ENCODE results near the gene SLC41A3.
"Not testable (repeated sequence)": the region's sequence is repeated elsewhere in the genome, so short reads cannot be mapped to it uniquely, and the experiment has no call there.

SLC41A3 gene

DNA sequence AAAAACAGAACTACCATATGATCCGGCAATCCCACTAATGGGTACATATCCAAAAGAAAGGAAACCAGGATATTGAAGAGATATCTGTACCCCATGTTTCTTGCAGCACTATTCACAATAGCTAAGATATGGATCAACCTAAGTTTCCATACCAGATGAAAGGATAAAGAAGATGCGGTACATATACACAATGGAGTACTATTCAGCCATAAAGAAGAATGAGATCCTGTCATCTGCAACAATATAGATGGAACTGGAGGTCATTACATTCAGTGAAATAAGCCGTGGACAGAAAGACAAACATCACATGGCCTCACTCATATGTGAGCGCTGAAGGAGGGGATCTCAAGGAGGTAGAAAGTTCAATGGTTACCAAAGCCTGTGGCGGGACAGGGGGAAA lies 3.0 kb downstream of the SLC41A3 start:
- DNase-seq = no peak

- no peak for DNase-seq
These were observed 5.1 kb downstream of the SLC41A3 start for GRCh38 chr3:126078866-126079265.

GRCh38 chr3:126077754-126078153 lies 6.2 kb downstream of the SLC41A3 start:
- DNase-seq = no peak

DNA sequence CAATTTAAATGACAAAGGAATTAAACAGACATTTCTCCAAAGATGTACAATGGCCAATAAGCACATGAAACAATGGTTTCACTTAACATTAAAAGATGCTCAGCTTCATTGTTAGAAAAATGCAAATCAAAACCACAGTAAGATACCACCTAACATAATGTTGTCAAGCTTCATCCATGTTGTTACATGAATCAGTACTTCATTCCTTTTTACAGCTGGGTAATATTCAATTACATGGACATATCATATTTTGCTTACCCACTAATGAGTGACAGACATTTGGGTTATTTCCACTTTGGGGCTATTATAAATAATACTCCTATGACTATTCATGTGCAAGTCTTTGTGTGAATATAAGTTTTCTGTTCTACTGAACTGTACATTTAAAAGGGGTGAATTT lies 7.8 kb downstream of the SLC41A3 start:
- DNase-seq = no peak

GRCh38 chr3:126070146-126070545 lies 13.8 kb downstream of the SLC41A3 start:
- no peak for DNase-seq

DNA sequence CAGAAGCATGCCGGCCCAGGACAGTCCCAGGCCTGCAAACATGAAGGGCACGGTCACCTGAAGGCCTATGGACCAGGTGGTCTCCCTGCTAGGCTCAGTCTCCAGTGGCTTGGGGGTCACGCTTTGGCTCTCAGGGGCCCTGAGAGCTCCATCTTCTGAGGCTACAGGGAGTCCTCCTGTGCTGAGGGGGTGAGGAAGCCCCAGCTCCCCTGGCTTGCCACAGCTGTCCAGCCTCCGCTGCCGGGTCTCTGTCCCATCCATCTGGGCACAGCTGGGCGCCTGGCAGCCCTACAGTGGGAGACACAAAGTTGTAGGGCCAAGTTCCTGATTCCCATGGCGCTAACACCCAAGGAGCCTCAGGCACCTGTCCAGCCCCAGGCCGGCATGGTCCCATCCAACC lies 16.0 kb downstream of the SLC41A3 start:
- no peak for DNase-seq

- not testable (repeated sequence) for DNase-seq
These were observed 17.2 kb downstream of the SLC41A3 start for GRCh38 chr3:126066676-126067075.

DNA sequence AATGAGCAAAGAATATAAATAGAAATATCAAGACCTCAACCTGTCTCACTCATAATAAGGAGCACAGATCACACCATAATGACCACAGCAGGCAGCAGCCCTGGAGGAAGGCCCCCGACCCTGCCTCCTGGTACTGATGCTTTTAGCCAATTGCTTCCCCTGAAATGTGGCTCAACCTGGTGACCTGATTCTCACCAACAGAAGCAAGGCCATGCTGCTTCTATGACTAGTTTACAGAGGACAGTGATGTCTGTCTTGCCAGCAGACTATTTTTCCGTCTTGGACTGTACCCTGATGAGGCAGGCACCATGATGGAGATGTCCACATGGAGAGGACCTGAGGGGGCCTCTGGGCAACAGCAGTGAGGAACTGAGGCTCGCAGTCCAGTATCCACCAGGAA lies 18.0 kb downstream of the SLC41A3 start:
- DNase-seq = no peak

DNA sequence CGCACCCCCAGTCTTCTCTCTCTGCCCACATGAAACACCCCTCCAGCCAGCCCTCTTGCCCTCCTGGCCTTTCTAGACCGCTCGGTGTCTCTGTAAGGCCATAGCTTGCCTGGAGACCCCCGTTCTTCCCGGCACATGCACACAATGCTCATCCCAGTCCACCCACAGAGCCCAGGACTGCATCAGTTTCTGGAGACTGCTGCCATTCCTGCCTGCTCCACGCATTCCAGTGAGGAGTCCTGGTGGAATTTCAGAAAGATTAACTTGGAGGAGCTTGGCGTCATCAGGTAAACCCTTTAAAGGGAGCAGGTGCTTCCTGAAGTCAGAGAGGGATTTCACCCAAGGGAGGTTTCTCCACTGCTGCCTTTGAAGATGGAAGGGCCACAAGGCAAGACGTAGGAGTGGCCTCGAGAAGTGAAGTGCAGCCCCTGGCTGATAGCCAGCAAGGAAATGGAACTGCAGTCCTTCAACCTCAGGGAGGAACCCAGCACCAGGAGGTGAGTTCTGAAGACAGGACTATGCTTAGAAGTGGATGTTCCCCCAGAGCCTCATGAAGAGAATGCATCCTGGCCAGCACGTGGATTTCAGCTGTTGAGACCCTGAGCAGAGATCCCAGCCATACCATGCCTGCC lies 19.2 kb downstream of the SLC41A3 start:
- DNase-seq = no peak

DNA sequence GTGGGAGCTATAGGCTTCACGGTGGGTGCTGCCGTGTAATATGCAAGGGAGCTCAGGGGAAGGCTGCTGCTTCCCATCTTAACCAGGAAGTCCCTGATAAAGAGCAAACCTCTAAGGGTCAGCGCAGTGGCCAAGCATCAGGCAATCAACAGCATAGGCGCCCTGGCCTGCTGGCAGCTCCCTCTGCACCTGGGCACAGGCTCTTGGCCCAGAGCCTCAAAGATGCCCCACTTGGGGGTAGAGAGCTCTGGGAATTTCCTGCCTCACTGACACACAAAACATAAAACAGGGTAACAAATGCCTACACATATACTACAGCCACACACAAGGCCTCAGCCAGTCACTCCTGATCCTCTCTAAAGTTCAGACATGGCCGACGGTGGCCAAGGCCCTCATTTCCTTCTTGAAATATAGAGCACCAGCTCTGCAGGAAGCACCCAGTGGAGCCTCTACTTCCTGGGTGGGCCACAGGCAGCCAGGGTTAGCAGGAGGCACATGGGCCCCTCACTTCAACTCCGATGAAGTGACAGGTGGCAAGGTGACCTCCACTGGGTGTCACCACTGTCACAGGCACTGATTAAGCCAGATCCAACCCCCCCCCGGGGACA lies 20.5 kb downstream of the SLC41A3 start:
- no peak for DNase-seq

- no peak for DNase-seq
These were observed 22.5 kb downstream of the SLC41A3 start for GRCh38 chr3:126061301-126062032.

DNA sequence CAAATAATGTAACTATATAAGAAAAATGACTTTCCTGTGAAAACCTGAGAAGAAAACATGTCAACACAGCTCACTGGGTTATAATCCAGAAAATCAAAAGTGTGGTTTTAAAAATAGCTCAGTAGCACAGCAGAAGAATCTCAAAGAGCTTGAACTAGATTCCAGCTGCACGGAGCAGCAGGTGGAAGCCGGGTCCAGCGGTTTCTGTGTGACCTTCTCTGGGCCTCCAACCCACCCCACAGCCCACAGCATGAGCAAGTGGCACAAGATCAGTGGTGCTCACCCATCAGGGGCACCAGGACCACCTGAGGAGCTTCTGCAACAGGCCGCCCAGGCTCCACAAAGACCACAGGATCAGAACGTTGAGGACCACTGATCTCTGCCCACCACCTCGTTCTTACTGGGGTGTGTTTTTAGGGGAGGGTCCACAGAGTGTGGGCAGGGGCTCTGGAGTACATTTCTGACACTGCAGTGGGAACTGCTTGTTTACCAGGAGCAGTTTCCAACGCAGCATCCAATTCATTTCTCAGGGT lies 23.2 kb downstream of the SLC41A3 start:
- DNase-seq = no peak

- no peak for DNase-seq
These were observed 25.3 kb downstream of the SLC41A3 start for GRCh38 chr3:126058666-126059065.

GRCh38 chr3:126057936-126058335 lies 26.0 kb downstream of the SLC41A3 start:
- DNase-seq = no peak

DNA sequence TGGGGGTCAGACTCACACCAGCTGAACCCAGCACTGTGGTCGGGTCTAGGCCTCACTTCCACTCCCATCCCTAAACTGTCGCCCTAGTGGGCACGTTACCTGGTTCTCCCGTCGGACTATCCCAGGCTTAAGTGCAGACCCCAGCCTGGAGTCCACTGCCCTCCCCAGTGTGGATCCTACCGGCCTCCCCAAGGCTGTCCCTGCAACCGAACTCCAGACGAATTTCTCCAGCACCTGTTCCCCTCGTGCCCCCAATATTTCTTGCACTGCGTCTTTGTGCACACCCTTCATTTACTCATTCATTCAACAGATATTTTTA lies 26.5 kb downstream of the SLC41A3 start:
- DNase-seq = no peak

- DNase-seq = no peak
These were observed 27.0 kb downstream of the SLC41A3 start for GRCh38 chr3:126056681-126057500.

- DNase-seq = no peak
These were observed 27.8 kb downstream of the SLC41A3 start for GRCh38 chr3:126056088-126056487.

GRCh38 chr3:126054870-126055269 lies 29.1 kb downstream of the SLC41A3 start:
- DNase-seq = no peak

DNA sequence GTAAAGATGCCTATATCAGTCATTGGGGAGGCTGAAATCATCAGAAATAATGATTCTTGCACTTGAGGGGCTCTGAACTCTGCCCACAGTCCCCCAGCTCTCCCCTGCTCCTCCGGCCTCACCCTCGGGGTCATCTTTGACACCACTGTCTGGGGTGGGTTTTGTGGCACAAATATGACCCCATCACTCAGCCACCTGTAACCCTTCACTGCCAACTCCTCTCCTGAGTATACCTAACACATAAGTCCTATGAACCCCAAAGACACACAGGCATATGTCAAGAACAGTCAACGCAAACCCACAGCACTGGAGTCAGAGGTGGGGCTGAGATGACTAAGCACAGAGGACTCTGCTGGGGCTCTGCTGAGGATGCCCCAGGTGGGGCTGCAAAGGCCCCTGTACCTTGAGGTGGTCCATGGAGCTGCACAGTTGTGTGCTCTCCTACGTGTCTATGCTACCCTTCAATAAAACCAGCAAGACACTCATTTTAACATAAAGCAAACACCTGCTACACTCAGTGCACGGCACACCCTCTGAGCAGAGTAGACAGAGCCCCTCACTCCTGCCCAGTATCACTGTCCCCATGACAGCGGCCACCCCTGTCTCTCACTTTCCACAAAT lies 29.9 kb downstream of the SLC41A3 start:
- no peak for DNase-seq

- no peak for DNase-seq
These were observed 30.4 kb downstream of the SLC41A3 start for GRCh38 chr3:126053513-126053912.

GRCh38 chr3:126052196-126053058 lies 31.5 kb downstream of the SLC41A3 start:
- DNase-seq = no peak

GRCh38 chr3:126051741-126052140 lies 32.2 kb downstream of the SLC41A3 start:
- no peak for DNase-seq
